ENCODE measurements around the gene BCORL1. TPM values are rescaled to one million over a fixed set of nuclear protein-coding genes. Genes with fewer than 3 reads are reported as not detected.

BCORL1 gene
- total RNA-seq, 2 donors from 2014 or later: 8.5 to 22.3 TPM

- Histone ChIP-seq H3K4me3 (no peak overlapping the region), H3K27ac (peak overlapping the region in 1 of 2 donors; percentile 52), H3K4me1 (ENCODE audit: control insufficient read depth in 1 of 2, low read depth in 2 of 2) (no peaks in the 10 kb centered on the region), H3K27me3 (replicated peaks; ENCODE audit: insufficient read depth) (no peaks in the 10 kb centered on the region), H3K36me3 (no peaks in the 10 kb centered on the region), H3K9me3 (no peaks in the 10 kb centered on the region)
- no peak for DNase-seq (ENCODE audit: low spot score)
- TF ChIP-seq, protein P1, sequence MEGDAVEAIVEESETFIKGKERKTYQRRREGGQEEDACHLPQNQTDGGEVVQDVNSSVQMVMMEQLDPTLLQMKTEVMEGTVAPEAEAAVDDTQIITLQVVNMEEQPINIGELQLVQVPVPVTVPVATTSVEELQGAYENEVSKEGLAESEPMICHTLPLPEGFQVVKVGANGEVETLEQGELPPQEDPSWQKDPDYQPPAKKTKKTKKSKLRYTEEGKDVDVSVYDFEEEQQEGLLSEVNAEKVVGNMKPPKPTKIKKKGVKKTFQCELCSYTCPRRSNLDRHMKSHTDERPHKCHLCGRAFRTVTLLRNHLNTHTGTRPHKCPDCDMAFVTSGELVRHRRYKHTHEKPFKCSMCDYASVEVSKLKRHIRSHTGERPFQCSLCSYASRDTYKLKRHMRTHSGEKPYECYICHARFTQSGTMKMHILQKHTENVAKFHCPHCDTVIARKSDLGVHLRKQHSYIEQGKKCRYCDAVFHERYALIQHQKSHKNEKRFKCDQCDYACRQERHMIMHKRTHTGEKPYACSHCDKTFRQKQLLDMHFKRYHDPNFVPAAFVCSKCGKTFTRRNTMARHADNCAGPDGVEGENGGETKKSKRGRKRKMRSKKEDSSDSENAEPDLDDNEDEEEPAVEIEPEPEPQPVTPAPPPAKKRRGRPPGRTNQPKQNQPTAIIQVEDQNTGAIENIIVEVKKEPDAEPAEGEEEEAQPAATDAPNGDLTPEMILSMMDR (IDR thresholded peaks at IDR 0.05): no peak
- no peak for ATAC-seq (ENCODE audit: insufficient number of reproducible peaks, low FRiP score, low read depth)
These were observed 2.4 kb upstream of the BCORL1 start for GRCh38 chrX:129980001-129980401.

DNA sequence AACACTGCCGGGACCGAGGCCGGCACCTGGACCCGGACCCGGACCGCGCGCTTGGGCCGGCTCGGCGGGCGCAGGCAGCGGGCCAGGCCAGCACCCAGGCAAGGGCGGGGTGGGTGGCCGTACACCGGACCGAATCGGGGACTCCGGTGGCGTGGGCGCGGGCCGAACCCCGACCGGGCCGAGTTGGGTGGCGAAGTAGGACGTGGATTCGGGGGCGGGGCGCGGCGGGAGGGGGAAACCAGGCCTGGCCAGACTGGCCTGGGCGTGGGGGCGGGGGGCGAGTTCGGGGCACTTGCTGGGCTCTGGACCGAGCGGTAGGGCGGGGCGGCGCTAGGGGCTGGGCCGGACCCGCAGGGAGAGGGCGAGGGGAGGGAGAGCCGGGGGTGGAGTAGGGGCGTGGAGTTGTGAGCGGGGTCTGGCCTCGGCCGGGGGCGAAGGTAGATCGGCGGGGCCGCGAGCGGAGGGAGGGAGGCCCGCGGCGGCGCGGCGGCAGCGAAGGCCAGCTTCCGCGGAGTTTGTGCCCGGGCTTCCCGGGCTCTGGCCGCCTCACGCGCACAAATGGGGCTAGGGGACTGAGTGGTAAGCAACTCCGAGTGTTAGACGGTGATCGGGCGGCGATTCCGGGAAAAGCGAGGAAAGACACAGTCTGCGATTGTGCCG is 1.8 kb upstream of the BCORL1 start:
- ATAC-seq (ENCODE audit: insufficient number of reproducible peaks, low FRiP score, low read depth) (no peak), DNase-seq (ENCODE audit: low spot score) (no peak)
- no peaks in the 10 kb centered on the region for H3K4me1 ChIP-seq (ENCODE audit: control insufficient read depth in 1 of 2, low read depth in 2 of 2)
- no peak overlapping the region for H3K4me3 ChIP-seq
- H3K9me3 ChIP-seq: no peaks in the 10 kb centered on the region
- peak overlapping the region in 1 of 2 donors; percentile 52 for H3K27ac ChIP-seq
- TF ChIP-seq, protein P1 (IDR thresholded peaks at IDR 0.05): no peak
- no peaks in the 10 kb centered on the region for H3K36me3 ChIP-seq
- no peaks in the 10 kb centered on the region for H3K27me3 ChIP-seq (replicated peaks; ENCODE audit: insufficient read depth)

GRCh38 chrX:129981200-129981553 is 1.3 kb upstream of the BCORL1 start:
- ATAC-seq (ENCODE audit: insufficient number of reproducible peaks, low FRiP score, low read depth) (no peak), DNase-seq (ENCODE audit: low spot score) (no peak)
- peak overlapping the region in 1 of 2 donors; percentile 52 for H3K27ac ChIP-seq
- no peaks in the 10 kb centered on the region for H3K36me3 ChIP-seq
- TF ChIP-seq, protein P1 (IDR thresholded peaks at IDR 0.05): no peak
- H3K4me1 ChIP-seq (ENCODE audit: control insufficient read depth in 1 of 2, low read depth in 2 of 2): no peaks in the 10 kb centered on the region
- no peaks in the 10 kb centered on the region for H3K9me3 ChIP-seq
- no peaks in the 10 kb centered on the region for H3K27me3 ChIP-seq (replicated peaks; ENCODE audit: insufficient read depth)
- H3K4me3 ChIP-seq: no peak overlapping the region

DNA sequence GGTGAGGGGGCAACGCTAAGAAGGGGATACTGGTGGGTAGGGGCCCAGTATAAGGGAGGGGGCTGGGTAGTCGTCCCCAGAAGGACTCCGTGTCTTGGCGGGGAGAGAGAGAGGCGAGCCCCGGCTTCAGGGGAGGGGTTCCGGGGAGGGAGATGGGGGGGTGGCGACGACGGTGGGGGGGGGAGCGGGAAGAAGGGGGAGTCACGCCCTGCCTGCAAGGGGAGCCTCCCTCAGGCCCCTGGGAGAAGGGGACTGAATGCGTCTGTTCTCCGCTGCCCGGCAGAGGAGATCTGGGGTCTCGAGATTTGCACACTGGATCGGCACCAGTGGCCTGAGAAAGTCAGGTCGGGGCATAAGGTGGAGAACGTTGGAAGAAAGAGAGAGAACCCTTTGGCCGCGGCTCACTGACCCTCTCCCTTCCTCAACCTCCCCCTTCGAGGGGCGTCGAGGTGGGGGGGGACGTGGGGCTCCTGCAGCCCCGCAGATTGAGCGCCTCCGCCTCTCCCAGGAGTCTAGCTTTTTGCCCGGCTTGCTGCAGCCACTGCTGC is 609 bp upstream of the BCORL1 start:
- DNase-seq (ENCODE audit: low spot score): no peak
- Histone ChIP-seq H3K4me3 (no peak overlapping the region), H3K27me3 (replicated peaks; ENCODE audit: insufficient read depth) (no peaks in the 10 kb centered on the region), H3K36me3 (no peaks in the 10 kb centered on the region), H3K4me1 (ENCODE audit: control insufficient read depth in 1 of 2, low read depth in 2 of 2) (no peaks in the 10 kb centered on the region), H3K27ac (no peak overlapping the region), H3K9me3 (no peaks in the 10 kb centered on the region)
- TF ChIP-seq, protein P1 (IDR thresholded peaks at IDR 0.05): no peak
- no peak for ATAC-seq (ENCODE audit: insufficient number of reproducible peaks, low FRiP score, low read depth)

- no peaks in the 10 kb centered on the region for H3K27me3 ChIP-seq (replicated peaks; ENCODE audit: insufficient read depth)
- no peaks in the 10 kb centered on the region for H3K4me1 ChIP-seq (ENCODE audit: control insufficient read depth in 1 of 2, low read depth in 2 of 2)
- H3K27ac ChIP-seq: no peak overlapping the region
- no peak for DNase-seq (ENCODE audit: low spot score)
- ATAC-seq (ENCODE audit: insufficient number of reproducible peaks, low FRiP score, low read depth): no peak
- H3K9me3 ChIP-seq: no peaks in the 10 kb centered on the region
- no peak overlapping the region for H3K4me3 ChIP-seq
- TF ChIP-seq, protein P1 (IDR thresholded peaks at IDR 0.05): no peak
- no peaks in the 10 kb centered on the region for H3K36me3 ChIP-seq
These were observed 1.2 kb downstream of the BCORL1 start for GRCh38 chrX:129983575-129984110.
